Activated T-helper 1 cell treated with anti-CD3 and anti-CD28 coated beads, Interleukin-2, amount 50 U/mL, for 16 hours (primary cell): ENCODE data around the gene AGBL3.

Experiments used
- DNase-seq, 2 donors: peaks; one replicate each; pipeline ENCODE4 v3.0.0-alpha.2; 2020; ENCODE audit warnings: low read depth in 1 of 2, low spot score in 1 of 2

The AGBL3 gene

GRCh38 chr7:135183478-135183877 is 197.2 kb downstream of the AGBL3 start:
- DNase-seq: no peak

- no peak for DNase-seq
Measured at GRCh38 chr7:135184254-135184841, 198.0 kb downstream of the AGBL3 start.
